WTC11 (cell line): Measurements from ENCODE around the gene RCBTB1. TPM values are rescaled to one million over a fixed set of nuclear protein-coding genes. Genes with fewer than 3 reads are reported as not detected.

Experiments used
- ATAC-seq: fragments of 200-7000 bp; cut with Tn5 transposase; 2 replicates; pipeline ENCODE4 v1.10.0; 2021; ENCODE audit warnings: mild to moderate bottlenecking, moderate library complexity
- CTCF ChIA-PET: fragments of 300-600 bp; sonication (Branson Sonifier 250); formaldehyde crosslinking; loops from one replicate; lab custom pipeline; 2021; ENCODE audit warnings: antibody characterized with exemption; lab: Charles Lee
- POLR2A ChIA-PET: fragments of 350-600 bp; sonication (Branson Sonifier 250); formaldehyde crosslinking; loops from one replicate; lab custom pipeline; 2021; ENCODE audit warnings: antibody characterized with exemption; lab: Charles Lee
- DNase-seq: peaks from one replicate; pipeline ENCODE4 v3.0.0; 2021; ENCODE audit warnings: low spot score
- H3K27ac Mint-ChIP-seq: 2 replicates; pipeline ENCODE4 v1.8.0; 2021; ENCODE audit warnings: mixed read lengths
- H3K27me3 Mint-ChIP-seq: 2 replicates; pipeline ENCODE4 v1.8.0; 2021; ENCODE audit warnings: low read depth, mild to moderate bottlenecking, moderate library complexity, mixed read lengths
- H3K36me3 Mint-ChIP-seq: 2 replicates; pipeline ENCODE4 v1.8.0; 2021; ENCODE audit warnings: mixed read lengths
- H3K4me1 Mint-ChIP-seq: 2 replicates; pipeline ENCODE4 v1.8.0; 2022; ENCODE audit warnings: mixed read lengths
- H3K4me3 Mint-ChIP-seq: 2 replicates; pipeline ENCODE4 v1.8.0; 2021; ENCODE audit warnings: mild to moderate bottlenecking, moderate library complexity, mixed read lengths
- H3K9me3 Mint-ChIP-seq: 2 replicates; pipeline ENCODE4 v1.8.0; 2021; ENCODE audit warnings: mixed read lengths
- ATF6 ChIP-seq: sonication (generic); formaldehyde crosslinking; IDR thresholded peaks from 2 replicates; pipeline ENCODE4 v1.8.1; 2023; ENCODE audit warnings: mild to moderate bottlenecking, missing genetic modification reagents
- GABPB1 ChIP-seq: sonication (generic); formaldehyde crosslinking; IDR thresholded peaks from 2 replicates; pipeline ENCODE4 v1.8.1; 2023; ENCODE audit warnings: mild to moderate bottlenecking, missing genetic modification reagents
- MXD4 ChIP-seq: fragments of 250-450 bp; sonication (Bioruptor Pico); IDR thresholded peaks from 2 replicates; pipeline ENCODE4 v1.8.0; 2021; ENCODE audit warnings: mild to moderate bottlenecking, moderate library complexity, borderline replicate concordance
- TCF7 ChIP-seq: sonication (generic); formaldehyde crosslinking; IDR thresholded peaks from 2 replicates; pipeline ENCODE4 v1.8.0; 2022; ENCODE audit warnings: mild to moderate bottlenecking, low read depth, missing genetic modification reagents, moderate library complexity
- TEAD1 ChIP-seq: sonication (generic); formaldehyde crosslinking; IDR thresholded peaks from 2 replicates; pipeline ENCODE4 v1.8.0; 2022; ENCODE audit warnings: mild to moderate bottlenecking, missing genetic modification reagents
- ZBTB21 ChIP-seq: sonication (generic); formaldehyde crosslinking; IDR thresholded peaks from 2 replicates; pipeline ENCODE4 v1.8.1; 2023; ENCODE audit warnings: mild to moderate bottlenecking, missing genetic modification reagents, borderline replicate concordance
- ZNF121 ChIP-seq: sonication (generic); formaldehyde crosslinking; IDR thresholded peaks from 2 replicates; pipeline ENCODE4 v1.8.0; 2023; ENCODE audit warnings: missing genetic modification reagents
- ZNF423 ChIP-seq: fragments of 250-450 bp; sonication (Bioruptor Pico); IDR thresholded peaks from 2 replicates; pipeline ENCODE4 v2.1.2; 2022; ENCODE audit warnings: mild to moderate bottlenecking, moderate library complexity
- ZNF671 ChIP-seq: fragments of 250-450 bp; sonication (Bioruptor Pico); IDR thresholded peaks from 2 replicates; pipeline ENCODE4 v1.8.0; 2021; ENCODE audit warnings: mild to moderate bottlenecking
- ZSCAN18 ChIP-seq: fragments of 250-450 bp; sonication (Bioruptor Pico); IDR thresholded peaks from 2 replicates; pipeline ENCODE4 v2.1.2; 2022; ENCODE audit warnings: mild to moderate bottlenecking, moderate library complexity
- total RNA-seq: library from RNA; stranded (reverse); gene quantifications from 3 replicates; pipeline ENCODE4 v1.2.3, GENCODE V29; 2021
- TF ChIP-seq, protein P1 (sequence below): sonication (generic); formaldehyde crosslinking; IDR thresholded peaks from 2 replicates; pipeline ENCODE4 v1.8.0; 2022; ENCODE audit warnings: mild to moderate bottlenecking, missing genetic modification reagents
- TF ChIP-seq, protein P2 (sequence below): sonication (generic); formaldehyde crosslinking; IDR thresholded peaks from 2 replicates; pipeline ENCODE4 v1.8.1; 2023; ENCODE audit warnings: mild to moderate bottlenecking, missing genetic modification reagents, moderate library complexity
- TF ChIP-seq, protein P3 (sequence below): sonication (generic); formaldehyde crosslinking; IDR thresholded peaks from 2 replicates; pipeline ENCODE4 v1.8.0; 2022; ENCODE audit warnings: missing genetic modification reagents
- TF ChIP-seq, protein P4 (sequence below): fragments of 250-450 bp; sonication (Bioruptor Pico); IDR thresholded peaks from 2 replicates; pipeline ENCODE4 v1.9.0; 2021; ENCODE audit warnings: mild to moderate bottlenecking
- TF ChIP-seq, protein P5 (sequence below): fragments of 250-450 bp; sonication (Bioruptor Pico); IDR thresholded peaks from 2 replicates; pipeline ENCODE4 v1.9.0; 2021; ENCODE audit warnings: mild to moderate bottlenecking

Gene RCBTB1
- total RNA-seq, 1 experiment from 2014 or later, result 31.3 TPM

GRCh38 chr13:49553888-49554287 lies 31.5 kb downstream of the RCBTB1 start (continued):
- no peak for TF ChIP-seq ATF6 (CRISPR knock-in tag)
- TF ChIP-seq, protein P1, sequence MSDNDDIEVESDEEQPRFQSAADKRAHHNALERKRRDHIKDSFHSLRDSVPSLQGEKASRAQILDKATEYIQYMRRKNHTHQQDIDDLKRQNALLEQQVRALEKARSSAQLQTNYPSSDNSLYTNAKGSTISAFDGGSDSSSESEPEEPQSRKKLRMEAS (CRISPR knock-in tag), result no peak
- TF ChIP-seq, protein P2, sequence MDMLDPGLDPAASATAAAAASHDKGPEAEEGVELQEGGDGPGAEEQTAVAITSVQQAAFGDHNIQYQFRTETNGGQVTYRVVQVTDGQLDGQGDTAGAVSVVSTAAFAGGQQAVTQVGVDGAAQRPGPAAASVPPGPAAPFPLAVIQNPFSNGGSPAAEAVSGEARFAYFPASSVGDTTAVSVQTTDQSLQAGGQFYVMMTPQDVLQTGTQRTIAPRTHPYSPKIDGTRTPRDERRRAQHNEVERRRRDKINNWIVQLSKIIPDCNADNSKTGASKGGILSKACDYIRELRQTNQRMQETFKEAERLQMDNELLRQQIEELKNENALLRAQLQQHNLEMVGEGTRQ (CRISPR knock-in tag), result no peak
- TF ChIP-seq GABPB1 (CRISPR knock-in tag), result no peak
- no peak for TF ChIP-seq ZBTB21 (CRISPR knock-in tag)

DNA sequence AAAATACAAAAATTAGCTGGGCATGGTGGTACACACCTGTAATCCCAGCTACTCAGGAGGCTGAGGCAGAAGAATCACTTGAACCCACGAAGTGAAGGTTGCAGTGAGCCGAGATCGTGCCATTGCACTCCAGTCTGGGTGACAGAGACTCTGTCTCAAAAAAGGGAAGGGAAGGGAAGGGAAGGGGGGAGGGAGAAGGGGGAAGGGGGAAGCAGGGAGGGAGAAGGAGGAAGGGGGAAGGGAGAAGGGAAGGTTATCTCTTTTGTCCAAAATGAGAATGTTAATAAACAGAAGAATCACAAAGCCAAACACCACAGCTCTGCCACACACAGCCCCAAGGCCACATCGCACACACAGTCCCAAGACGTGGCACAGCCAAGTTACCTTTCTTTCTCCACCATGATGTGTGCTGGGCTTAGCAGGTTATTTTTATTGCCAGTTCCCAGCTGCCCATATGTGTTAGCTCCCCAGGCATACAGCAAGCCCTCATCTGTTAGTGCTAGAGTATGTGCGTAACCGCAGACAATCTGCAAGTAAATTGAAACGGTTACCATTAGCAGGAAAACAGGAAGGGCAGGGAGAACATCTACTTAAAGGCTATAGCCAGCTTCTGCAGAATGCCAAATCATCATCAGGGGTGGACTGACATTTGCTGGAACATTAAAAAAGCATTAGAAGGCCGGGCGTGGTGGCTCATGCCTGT lies 34.3 kb downstream of the RCBTB1 start:
- DNase-seq (no peak), ATAC-seq (no peak)
- no peaks in the 10 kb centered on the region for H3K9me3 Mint-ChIP-seq
- TF ChIP-seq, protein P3, sequence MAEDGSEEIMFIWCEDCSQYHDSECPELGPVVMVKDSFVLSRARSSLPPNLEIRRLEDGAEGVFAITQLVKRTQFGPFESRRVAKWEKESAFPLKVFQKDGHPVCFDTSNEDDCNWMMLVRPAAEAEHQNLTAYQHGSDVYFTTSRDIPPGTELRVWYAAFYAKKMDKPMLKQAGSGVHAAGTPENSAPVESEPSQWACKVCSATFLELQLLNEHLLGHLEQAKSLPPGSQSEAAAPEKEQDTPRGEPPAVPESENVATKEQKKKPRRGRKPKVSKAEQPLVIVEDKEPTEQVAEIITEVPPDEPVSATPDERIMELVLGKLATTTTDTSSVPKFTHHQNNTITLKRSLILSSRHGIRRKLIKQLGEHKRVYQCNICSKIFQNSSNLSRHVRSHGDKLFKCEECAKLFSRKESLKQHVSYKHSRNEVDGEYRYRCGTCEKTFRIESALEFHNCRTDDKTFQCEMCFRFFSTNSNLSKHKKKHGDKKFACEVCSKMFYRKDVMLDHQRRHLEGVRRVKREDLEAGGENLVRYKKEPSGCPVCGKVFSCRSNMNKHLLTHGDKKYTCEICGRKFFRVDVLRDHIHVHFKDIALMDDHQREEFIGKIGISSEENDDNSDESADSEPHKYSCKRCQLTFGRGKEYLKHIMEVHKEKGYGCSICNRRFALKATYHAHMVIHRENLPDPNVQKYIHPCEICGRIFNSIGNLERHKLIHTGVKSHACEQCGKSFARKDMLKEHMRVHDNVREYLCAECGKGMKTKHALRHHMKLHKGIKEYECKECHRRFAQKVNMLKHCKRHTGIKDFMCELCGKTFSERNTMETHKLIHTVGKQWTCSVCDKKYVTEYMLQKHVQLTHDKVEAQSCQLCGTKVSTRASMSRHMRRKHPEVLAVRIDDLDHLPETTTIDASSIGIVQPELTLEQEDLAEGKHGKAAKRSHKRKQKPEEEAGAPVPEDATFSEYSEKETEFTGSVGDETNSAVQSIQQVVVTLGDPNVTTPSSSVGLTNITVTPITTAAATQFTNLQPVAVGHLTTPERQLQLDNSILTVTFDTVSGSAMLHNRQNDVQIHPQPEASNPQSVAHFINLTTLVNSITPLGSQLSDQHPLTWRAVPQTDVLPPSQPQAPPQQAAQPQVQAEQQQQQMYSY (CRISPR knock-in tag), result no peak
- TF ChIP-seq TEAD1 (CRISPR knock-in tag), result no peak
- TF ChIP-seq ZNF121 (CRISPR knock-in tag), result no peak
- no peak for TF ChIP-seq ZSCAN18 (CRISPR knock-in tag)
- TF ChIP-seq, protein P4, sequence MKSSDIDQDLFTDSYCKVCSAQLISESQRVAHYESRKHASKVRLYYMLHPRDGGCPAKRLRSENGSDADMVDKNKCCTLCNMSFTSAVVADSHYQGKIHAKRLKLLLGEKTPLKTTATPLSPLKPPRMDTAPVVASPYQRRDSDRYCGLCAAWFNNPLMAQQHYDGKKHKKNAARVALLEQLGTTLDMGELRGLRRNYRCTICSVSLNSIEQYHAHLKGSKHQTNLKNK (CRISPR knock-in tag), result no peak
- no peak for TF ChIP-seq ZNF671
- no peak for TF ChIP-seq ZNF423
- TF ChIP-seq, protein P5, sequence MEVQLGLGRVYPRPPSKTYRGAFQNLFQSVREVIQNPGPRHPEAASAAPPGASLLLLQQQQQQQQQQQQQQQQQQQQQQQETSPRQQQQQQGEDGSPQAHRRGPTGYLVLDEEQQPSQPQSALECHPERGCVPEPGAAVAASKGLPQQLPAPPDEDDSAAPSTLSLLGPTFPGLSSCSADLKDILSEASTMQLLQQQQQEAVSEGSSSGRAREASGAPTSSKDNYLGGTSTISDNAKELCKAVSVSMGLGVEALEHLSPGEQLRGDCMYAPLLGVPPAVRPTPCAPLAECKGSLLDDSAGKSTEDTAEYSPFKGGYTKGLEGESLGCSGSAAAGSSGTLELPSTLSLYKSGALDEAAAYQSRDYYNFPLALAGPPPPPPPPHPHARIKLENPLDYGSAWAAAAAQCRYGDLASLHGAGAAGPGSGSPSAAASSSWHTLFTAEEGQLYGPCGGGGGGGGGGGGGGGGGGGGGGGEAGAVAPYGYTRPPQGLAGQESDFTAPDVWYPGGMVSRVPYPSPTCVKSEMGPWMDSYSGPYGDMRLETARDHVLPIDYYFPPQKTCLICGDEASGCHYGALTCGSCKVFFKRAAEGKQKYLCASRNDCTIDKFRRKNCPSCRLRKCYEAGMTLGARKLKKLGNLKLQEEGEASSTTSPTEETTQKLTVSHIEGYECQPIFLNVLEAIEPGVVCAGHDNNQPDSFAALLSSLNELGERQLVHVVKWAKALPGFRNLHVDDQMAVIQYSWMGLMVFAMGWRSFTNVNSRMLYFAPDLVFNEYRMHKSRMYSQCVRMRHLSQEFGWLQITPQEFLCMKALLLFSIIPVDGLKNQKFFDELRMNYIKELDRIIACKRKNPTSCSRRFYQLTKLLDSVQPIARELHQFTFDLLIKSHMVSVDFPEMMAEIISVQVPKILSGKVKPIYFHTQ (CRISPR knock-in tag), result no peak
- TF ChIP-seq TCF7, result no peak
- no peak for TF ChIP-seq MXD4 (CRISPR knock-in tag)
- H3K36me3 Mint-ChIP-seq, result peaks cover 28% of the 10 kb centered on the region; the same call in 1 of the 2 replicates
- H3K4me1 Mint-ChIP-seq, result no peaks in the 10 kb centered on the region
- ChIA-PET POLR2A (no interaction called here), CTCF (no interaction called here)
- no peaks in the 10 kb centered on the region for H3K27me3 Mint-ChIP-seq
- no peak overlapping the region for H3K4me3 Mint-ChIP-seq
- H3K27ac Mint-ChIP-seq, result no peak overlapping the region
